Right lobe of liver (tissue), 6 donors: ENCODE results near the gene SUN1. TPM values are rescaled to one million over a fixed set of nuclear protein-coding genes. Genes with fewer than 3 reads are reported as not detected.

Experiments
- ATAC-seq, 4 donors: fragments of 200-7000 bp; cut with Tn5 transposase; one replicate each; pipeline ENCODE4 v1.9.1; 2020; ENCODE audit warnings: mild to moderate bottlenecking in 4 of 4, moderate library complexity in 4 of 4
- DNase-seq, 3 donors: peaks; one replicate each; pipeline ENCODE4 v3.0.0-alpha.2; 2020
- H3K27ac ChIP-seq, 3 donors: fragments of 200-600 bp; one replicate each; pipeline ENCODE4 v1.8.0; 2022
- H3K27me3 ChIP-seq, 2 donors: fragments of 200-600 bp; one replicate each; pipeline ENCODE4 v1.8.0; 2022
- H3K36me3 ChIP-seq, 4 donors: fragments of 200-600 bp; sonication (generic) in 1 of 4; one replicate each; pipeline versions ENCODE4 v1.5.1 to v1.8.0; 2017 to 2022; ENCODE audit warnings: control low read depth in 1 of 4
- H3K4me1 ChIP-seq, 4 donors: fragments of 200-600 bp; sonication (generic) in 1 of 4; one replicate each; pipeline versions ENCODE4 v1.5.1 to v1.8.0; 2017 to 2022; ENCODE audit warnings: control low read depth in 1 of 4
- H3K4me3 ChIP-seq, 3 donors: fragments of 200-600 bp; one replicate each; pipeline ENCODE4 v1.8.0; 2022
- H3K9me3 ChIP-seq, 4 donors: fragments of 200-600 bp; sonication (generic) in 1 of 4; one replicate each; pipeline versions ENCODE4 v1.5.1 to v1.8.0; 2017 to 2022; ENCODE audit warnings: control low read depth in 1 of 4
- CTCF ChIP-seq, 4 donors: fragments of 200-600 bp in 3 of 4; fragments of 450-650 bp in 1 of 4; IDR thresholded peaks; one replicate each; pipeline versions ENCODE4 v1.5.1 to v1.8.0; 2016 to 2022; ENCODE audit warnings: antibody characterized with exemption in 4 of 4, mild to moderate bottlenecking in 2 of 4
- POLR2A ChIP-seq: fragments of 450-650 bp; IDR thresholded peaks from one replicate; pipeline ENCODE4 v1.6.1; 2017; ENCODE audit warnings: antibody characterized with exemption, mild to moderate bottlenecking
- WGBS: methylation state at CpG from one replicate; pipeline ENCODE4 v1.1.6; 2018; ENCODE audit warnings: low coverage, low lambda C conversion rate; ENCODE audit not compliant: insufficient coverage; ENCODE audit errors: missing lambda C conversion rate; 5-methylcytosine and 5-hydroxymethylcytosine counted together
- intact Hi-C, 2 donors: fragments of 100-400 bp; cut with DNase I; formaldehyde crosslinking; loops; one replicate each; pipeline versions ENCODE4 v1.11.2 to v1.14.1; 2022
- total RNA-seq, 6 experiments: library from RNA; depleted of rRNA in 2 of 6; stranded (reverse); fragments of >200 nt in 2 of 6; fragmentation: NEBNext Ultra II Directional in 3 of 6; extraction: Animal tissue kit (Norgen Biotek cat#: 25700) in 3 of 6; gene quantifications; one replicate each; pipeline versions ENCODE4 v1.1.0 to v1.2.4, GENCODE V29; 2016 to 2023
- donor health status: DM: no; HTN: yes; CAD: no.
- donor health status: DM: no; HTN: no; CAD: no.
- donor health status: DM: no; HTN: no; CAD: no.
- donor health status: DM: no; HTN: yes; CAD: no.
- donor health status: DM: no; HTN: yes; CAD: no.

The SUN1 gene
- total RNA-seq, 6 experiments from 2014 or later: 33.4 to 54.0 (median 48.7) TPM

DNA sequence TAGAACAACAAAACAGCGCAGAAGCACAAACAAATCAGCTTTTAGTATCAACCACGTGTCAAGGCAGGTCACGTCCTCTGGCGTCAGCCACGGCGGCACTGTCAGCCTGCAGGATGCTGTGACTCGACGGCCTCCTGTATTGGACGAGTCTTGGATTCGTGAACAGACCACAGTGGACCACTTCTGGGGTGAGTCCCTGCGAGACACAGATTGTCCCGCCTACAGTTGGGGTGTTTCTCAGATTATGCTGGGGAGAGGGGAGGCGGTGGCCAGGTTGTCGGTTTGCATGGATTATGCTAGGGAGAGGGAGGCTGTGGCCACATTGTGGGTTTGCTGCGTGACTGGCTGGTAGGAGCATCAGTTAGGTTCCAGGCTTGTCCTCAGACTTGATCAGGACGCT, 9.7 kb downstream of the SUN1 start:
- no peak overlapping the region for H3K27ac ChIP-seq

GRCh38 chr7:842431-843031, 10.3 kb downstream of the SUN1 start:
- DNase-seq (no peak), ATAC-seq (no peak)
- H3K27me3 ChIP-seq: no peaks in the 10 kb centered on the region
- TF ChIP-seq CTCF (IDR thresholded peaks at IDR 0.05) (no peak), POLR2A (no peak)
- peaks cover 0 to 38% (median 16%) of the 10 kb centered on the region in 4 donors for H3K36me3 ChIP-seq
- no peak overlapping the region for H3K4me3 ChIP-seq
- H3K9me3 ChIP-seq: no peaks in the 10 kb centered on the region
- H3K27ac ChIP-seq: no peak overlapping the region
- intact Hi-C loops: loop anchor here in 1 of 2 donors (10.0 kb wide), 1 partner anchor 58 kb away; no protein-coding TSS in a partner anchor
- no peaks in the 10 kb centered on the region for H3K4me1 ChIP-seq
- 83% methylated on average over 4 of the region's 8 CpGs for WGBS

More for the DNA sequence above, 9.7 kb downstream of the SUN1 start:
- intact Hi-C loops: loop anchor here in 1 of 2 donors (10.0 kb wide), 1 partner anchor 57 kb away; no protein-coding TSS in a partner anchor
- H3K4me1 ChIP-seq: no peaks in the 10 kb centered on the region
- TF ChIP-seq POLR2A (no peak), CTCF (IDR thresholded peaks at IDR 0.05) (no peak)
- H3K27me3 ChIP-seq: no peaks in the 10 kb centered on the region
- ATAC-seq: no peak
- H3K36me3 ChIP-seq: peaks cover 0 to 38% (median 16%) of the 10 kb centered on the region in 4 donors
- H3K9me3 ChIP-seq: no peaks in the 10 kb centered on the region
- no peak overlapping the region for H3K4me3 ChIP-seq
- WGBS: 64% methylated on average over 14 of the region's 16 CpGs
- DNase-seq: no peak

- DNase-seq (peak in 1 of 3 donors; percentile 38), ATAC-seq (no peak)
- Histone ChIP-seq H3K27me3 (no peaks in the 10 kb centered on the region), H3K4me1 (no peaks in the 10 kb centered on the region), H3K9me3 (no peaks in the 10 kb centered on the region), H3K4me3 (no peak overlapping the region), H3K27ac (no peak overlapping the region), H3K36me3 (peaks cover 0 to 38% (median 16%) of the 10 kb centered on the region in 4 donors)
- intact Hi-C loops: loop anchor here in 1 of 2 donors (10.0 kb wide), 1 partner anchor 58 kb away; no protein-coding TSS in a partner anchor
- no peak for TF ChIP-seq CTCF (IDR thresholded peaks at IDR 0.05)
- no peak for TF ChIP-seq POLR2A
- WGBS: no CpG with 5 or more reads among the region's 17 CpGs
These were observed 11.0 kb downstream of the SUN1 start for GRCh38 chr7:843230-843629.

DNA sequence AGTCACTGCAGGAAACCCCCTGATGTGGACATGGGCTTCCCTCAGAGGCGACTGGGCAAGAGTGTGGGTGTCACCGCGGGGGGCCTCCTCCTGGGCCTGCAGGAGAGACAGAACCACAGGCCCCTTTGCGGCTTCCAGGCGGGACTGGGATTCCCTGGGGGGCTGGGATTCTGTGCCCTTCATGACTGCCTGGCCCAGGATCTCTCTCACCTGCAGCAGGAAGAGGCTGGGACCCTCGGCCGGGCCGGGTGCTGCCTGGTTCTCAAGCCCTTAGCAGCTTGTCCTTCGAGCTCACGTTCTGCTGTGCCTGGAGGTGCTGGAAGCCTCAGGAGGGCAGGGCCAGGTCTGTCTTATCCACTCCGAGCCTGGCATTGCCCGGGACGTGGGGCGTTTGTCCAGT, 11.8 kb downstream of the SUN1 start:
- Histone ChIP-seq H3K27ac (no peak overlapping the region), H3K4me3 (no peak overlapping the region), H3K36me3 (peaks cover 0 to 33% (median 16%) of the 10 kb centered on the region in 4 donors), H3K27me3 (no peaks in the 10 kb centered on the region), H3K9me3 (no peaks in the 10 kb centered on the region), H3K4me1 (no peaks in the 10 kb centered on the region)
- DNase-seq: peak in 1 of 3 donors; percentile 36
- WGBS: 93% methylated on average over 2 of the region's 14 CpGs
- ATAC-seq: peak in 1 of 4 donors; percentile 20
- intact Hi-C loops: loop anchor here in 1 of 2 donors (10.0 kb wide), 1 partner anchor 59 kb away; no protein-coding TSS in a partner anchor
- no peak for TF ChIP-seq CTCF (IDR thresholded peaks at IDR 0.05)
- no peak for TF ChIP-seq POLR2A
